PC-9 (cell line): Measurements from ENCODE around the gene FLNB.

ENCODE experiments used
- CTCF ChIP-seq: fragments of 200-600 bp; sonication (generic); conservative IDR thresholded peaks from 2 replicates; pipeline ENCODE4 v1.6.1; 2017; ENCODE audit warnings: mixed run types, antibody characterized with exemption, mild to moderate bottlenecking, moderate library complexity
- EZH2 ChIP-seq: fragments of 200-600 bp; sonication (generic); IDR thresholded peaks from 2 replicates; pipeline ENCODE4 v1.8.0; 2017; ENCODE audit warnings: antibody characterized with exemption, low read depth

DNA sequence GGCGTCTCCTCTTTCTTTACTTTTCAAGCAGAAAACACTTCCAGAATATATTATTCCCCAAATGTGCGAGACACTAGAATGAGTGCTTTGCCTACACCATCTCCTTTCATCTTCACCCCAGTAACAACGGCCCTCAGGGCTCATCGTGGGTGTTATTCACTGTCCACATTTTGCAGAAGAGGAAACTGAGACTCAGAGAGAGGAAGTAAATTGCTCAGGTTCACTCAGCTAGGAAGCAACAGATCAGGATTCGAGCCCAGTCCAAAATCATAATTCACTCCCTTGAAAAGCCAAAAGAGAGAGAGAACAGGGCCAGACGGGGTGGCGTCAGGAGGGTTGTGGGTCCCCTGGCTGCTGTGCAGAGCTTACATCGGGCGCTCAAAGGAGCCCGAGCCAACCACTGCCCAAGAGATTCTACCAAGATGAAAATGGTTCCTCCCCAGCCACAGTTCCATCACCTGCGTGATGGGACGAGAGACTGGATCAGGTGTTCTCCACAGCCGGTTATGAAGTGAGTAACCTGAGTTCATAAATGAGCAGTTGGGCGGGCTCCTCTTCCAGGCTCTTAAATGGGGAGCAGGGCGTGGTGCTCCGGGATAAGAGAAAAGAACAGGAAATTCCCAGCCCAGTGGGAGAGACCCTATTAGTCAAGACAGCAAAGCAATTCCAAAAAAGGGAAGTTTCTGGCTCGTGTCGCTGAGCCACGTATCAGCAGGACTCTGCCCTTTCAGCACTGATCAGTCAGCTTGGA, 48.6 kb upstream of the FLNB start:
- TF ChIP-seq EZH2 (no peak), CTCF (no peak)
